OCI-LY7 (cell line): Measurements from ENCODE around the gene TTC34.

Experiments
- CTCF ChIP-seq: fragments of 200-600 bp; sonication (generic); conservative IDR thresholded peaks from 2 replicates; pipeline ENCODE4 v1.5.1; 2014; ENCODE audit warnings: mild to moderate bottlenecking, antibody characterized with exemption, low read length, moderate library complexity, mixed read lengths
- EZH2phosphoT487 ChIP-seq: fragments of 200-600 bp; sonication (generic); IDR thresholded peaks from 2 replicates; pipeline ENCODE4 v1.6.1; 2018; ENCODE audit warnings: low read depth, borderline replicate concordance, mild to moderate bottlenecking, mixed run types, antibody characterized with exemption, low read length, moderate library complexity, mixed read lengths

GRCh38 chr1:2819429-2819828, 17.9 kb upstream of the TTC34 start:
- TF ChIP-seq EZH2phosphoT487 (no peak), CTCF (no peak)
